ENCODE results near the gene DPRX. TPM values are rescaled to one million over a fixed set of nuclear protein-coding genes. Genes with fewer than 3 reads are reported as not detected.

DPRX gene
- polyA plus RNA-seq, 3 donors from 2014 or later = not detected

Other genes with a start within 250 kb of the DPRX start
- 10 to 100 TPM in 1 of 3 donors, 1 to 10 TPM in 2; 5.2 to 13.0 (median 8.7) TPM for gene ZNF765, start 236.8 kb upstream of the DPRX start, polyA plus RNA-seq
- 1 to 10 TPM; 4.4 to 8.9 (median 6.9) TPM for gene ZNF761, start 200.0 kb upstream of the DPRX start, polyA plus RNA-seq
- 1 to 10 TPM; 1.6 to 6.1 (median 2.7) TPM for gene ZNF813, start 164.3 kb upstream of the DPRX start, polyA plus RNA-seq
- 10 to 100 TPM; 11.8 to 35.8 (median 21.8) TPM for gene ZNF331, start 93.9 kb upstream of the DPRX start, polyA plus RNA-seq
- under 1 TPM in 2 of 3 donors, not detected in 1; 0.20 to 0.28 TPM for gene NLRP12, start 192.3 kb downstream of the DPRX start, polyA plus RNA-seq
- gene MYADM, start 235.9 kb downstream of the DPRX start, polyA plus RNA-seq = 10 to 100 TPM; 20.1 to 40.5 (median 34.0) TPM